Renal cortical epithelial cell (primary cell): ENCODE data around the gene SLC16A13. TPM values are rescaled to one million over a fixed set of nuclear protein-coding genes. Genes with fewer than 3 reads are reported as not detected.
"Not testable (repeated sequence)": the region's sequence is repeated elsewhere in the genome, so short reads cannot be mapped to it uniquely, and the experiment has no call there.

Experiments
- DNase-seq: peaks from one replicate; pipeline ENCODE4 v3.0.0-alpha.2; 2011; ENCODE audit warnings: low read depth
- total RNA-seq: library from RNA; depleted of rRNA; stranded (reverse); fragments of >200 nt; gene quantifications from 2 replicates; pipeline ENCODE4 v1.2.3, GENCODE V29; 2014

SLC16A13 gene
- total RNA-seq: 0.99 and 1.0 TPM in 2 replicates

DNA sequence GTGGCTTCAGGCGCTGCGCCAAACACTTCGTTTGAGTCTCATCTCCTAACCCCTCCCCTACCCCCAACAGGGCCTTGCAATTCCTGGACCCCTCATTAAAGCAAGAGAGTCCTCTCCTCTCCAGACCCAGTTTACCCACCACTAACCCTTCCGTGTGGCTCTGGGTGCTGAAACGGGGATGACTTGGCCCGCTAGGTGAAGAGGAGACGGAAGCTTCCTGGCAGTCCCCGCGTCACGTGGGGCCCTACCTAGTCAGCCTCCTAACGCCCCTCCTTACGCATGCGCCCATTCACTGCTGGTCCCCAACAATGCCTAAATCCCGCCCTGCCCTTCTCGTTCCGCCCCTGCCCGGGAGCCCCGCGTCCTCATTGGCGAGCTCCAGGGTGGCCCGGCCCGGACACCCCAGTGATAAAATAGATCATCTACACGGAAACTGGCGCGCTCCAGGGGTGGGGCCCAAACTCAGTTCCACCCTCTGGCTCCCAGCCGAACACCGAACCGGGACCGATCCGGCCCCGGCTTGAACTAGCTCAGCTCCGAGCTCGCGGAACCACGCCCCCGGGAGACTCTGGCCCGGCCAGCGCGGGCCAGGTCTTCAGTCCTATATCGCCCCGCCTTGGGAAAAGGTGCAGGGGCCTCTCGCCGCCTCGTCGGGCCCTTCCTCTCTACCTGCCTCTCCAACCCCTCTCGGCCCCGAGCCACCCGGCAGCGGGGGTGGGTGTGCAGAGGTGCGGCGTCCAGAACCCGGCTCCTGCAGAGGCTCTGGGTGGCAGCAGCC lies at the start of gene SLC16A13:
Gene SLC16A13, plus strand, starts transcription at position 425 of the 778 bp plus-strand sequence. CDS start 368 bp downstream, outside the sequence.
- peak; percentile 93 for DNase-seq

GRCh38 chr17:6986676-6987075 lies 49.1 kb upstream of the SLC16A13 start:
- no peak for DNase-seq

GRCh38 chr17:6989779-6990178 lies 46.0 kb upstream of the SLC16A13 start:
- no peak for DNase-seq

GRCh38 chr17:6993613-6994056 lies 42.2 kb upstream of the SLC16A13 start:
- not testable (repeated sequence) for DNase-seq

DNA sequence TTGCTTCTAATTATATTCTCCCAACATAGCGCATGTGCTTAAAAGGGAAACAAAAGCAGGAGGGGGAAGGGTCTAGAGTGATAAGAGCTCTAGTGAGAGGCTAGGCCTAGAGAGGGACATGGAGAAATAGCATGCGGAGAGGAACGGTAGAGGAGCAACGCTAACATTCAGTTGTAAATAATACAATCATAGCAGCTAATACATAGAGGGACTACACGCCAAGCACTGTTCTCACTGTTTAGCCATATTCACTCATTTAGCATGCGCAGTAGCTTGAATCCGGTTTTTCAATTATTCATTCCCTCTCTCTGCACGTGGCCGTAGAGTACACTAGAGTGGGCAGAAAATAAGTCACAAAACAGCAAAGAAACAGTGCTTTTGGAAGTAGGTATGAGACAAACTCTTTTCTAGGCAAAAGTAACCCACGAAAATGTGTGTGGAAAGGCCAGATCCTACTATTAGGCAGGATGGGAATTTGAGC lies 41.7 kb upstream of the SLC16A13 start:
- no peak for DNase-seq

GRCh38 chr17:6994666-6995256 lies 41.1 kb upstream of the SLC16A13 start:
- peak; percentile 51 for DNase-seq

- no peak for DNase-seq
These were observed 40.1 kb upstream of the SLC16A13 start, which contains the start of gene ALOX12 for GRCh38 chr17:6995500-6996255. Gene ALOX12, plus strand, starts transcription at chr17:6996049. Its CDS starts 69 bp downstream, at chr17:6996118.

GRCh38 chr17:6996256-6997011 lies 39.4 kb upstream of the SLC16A13 start:
- no peak for DNase-seq

DNA sequence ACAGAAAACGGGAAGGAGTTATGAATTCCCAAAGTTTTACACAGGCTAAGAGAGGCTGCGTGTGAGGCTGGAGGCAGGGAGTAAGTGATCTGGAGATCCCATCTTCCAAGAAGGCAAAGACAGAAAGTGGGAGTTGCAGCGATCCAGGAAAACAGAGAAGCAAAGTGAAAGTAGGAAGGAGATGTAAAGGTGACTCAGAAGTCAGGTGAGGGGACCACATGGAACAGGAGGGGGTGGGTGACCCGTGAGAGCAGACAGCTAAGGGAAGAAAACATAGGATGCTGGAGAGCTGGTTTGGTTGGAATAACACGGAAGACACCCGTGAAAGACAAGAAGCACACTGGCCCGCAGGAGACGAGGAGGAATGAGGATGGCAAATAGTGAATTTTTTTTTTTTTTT lies 38.6 kb upstream of the SLC16A13 start:
- no peak for DNase-seq

DNA sequence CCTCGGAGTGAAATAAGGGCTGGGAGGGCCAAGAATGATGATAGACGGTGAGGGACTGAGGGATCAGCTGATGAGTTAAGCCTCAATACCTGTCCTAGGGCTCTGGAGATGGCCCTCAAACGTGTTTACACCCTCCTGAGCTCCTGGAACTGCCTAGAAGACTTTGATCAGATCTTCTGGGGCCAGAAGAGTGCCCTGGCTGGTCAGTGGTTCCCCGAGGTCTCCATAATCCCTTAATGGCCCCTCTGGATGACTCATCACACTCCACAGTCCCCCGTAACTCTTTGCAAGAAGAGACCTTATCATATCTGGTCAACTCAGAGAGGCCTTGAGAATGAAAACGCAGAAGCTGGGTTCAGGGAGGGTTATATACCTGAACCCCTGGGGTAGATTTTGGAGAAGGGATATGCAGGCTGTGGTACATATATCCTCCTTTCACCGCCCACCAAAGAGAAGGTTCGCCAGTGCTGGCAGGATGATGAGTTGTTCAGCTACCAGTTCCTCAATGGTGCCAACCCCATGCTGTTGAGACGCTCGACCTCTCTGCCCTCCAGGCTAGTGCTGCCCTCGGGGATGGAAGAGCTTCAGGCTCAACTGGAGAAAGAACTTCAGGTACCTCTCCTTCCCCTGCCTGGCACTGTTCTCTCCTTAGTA lies 36.8 kb upstream of the SLC16A13 start:
- DNase-seq: no peak

GRCh38 chr17:7001318-7001961 lies 34.4 kb upstream of the SLC16A13 start:
- DNase-seq: no peak

DNA sequence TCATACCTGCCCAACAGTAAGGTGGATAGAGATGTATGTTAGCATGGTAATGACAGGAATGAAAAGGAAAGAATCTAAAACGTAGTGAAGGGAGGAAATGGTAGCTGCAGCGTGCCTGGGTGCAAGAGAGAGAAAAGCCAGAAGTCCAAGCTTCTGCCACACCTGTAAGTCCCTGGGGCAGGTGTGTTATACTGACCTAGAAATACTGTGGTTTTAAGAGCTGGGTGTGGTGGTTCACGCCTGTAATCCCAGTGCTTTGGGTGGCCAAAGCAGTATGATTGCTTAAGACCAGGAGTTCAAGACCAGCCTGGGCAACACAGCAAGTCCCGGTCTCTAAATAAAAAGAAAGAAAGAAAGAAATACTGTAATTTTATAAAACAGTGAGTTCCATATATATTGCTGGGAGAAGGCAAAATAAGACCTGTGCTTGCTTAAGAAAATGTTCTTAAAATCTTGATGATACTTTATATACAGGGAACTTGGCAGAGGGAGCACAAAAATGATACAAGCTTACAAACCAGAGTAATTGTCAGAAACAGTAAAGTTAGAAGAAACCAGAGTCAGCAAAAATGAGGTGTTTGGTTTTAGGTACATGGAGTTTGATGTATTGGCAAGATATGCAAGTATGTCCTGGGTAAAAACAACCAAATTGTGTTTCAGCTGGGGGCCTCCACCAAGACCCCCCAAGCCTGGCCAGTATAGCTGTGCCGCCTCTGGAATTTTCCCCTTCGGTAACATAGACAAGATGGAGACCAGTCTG lies 33.3 kb upstream of the SLC16A13 start:
- DNase-seq: no peak

- DNase-seq: no peak
These were observed 32.1 kb upstream of the SLC16A13 start for GRCh38 chr17:7003745-7004144.

DNA sequence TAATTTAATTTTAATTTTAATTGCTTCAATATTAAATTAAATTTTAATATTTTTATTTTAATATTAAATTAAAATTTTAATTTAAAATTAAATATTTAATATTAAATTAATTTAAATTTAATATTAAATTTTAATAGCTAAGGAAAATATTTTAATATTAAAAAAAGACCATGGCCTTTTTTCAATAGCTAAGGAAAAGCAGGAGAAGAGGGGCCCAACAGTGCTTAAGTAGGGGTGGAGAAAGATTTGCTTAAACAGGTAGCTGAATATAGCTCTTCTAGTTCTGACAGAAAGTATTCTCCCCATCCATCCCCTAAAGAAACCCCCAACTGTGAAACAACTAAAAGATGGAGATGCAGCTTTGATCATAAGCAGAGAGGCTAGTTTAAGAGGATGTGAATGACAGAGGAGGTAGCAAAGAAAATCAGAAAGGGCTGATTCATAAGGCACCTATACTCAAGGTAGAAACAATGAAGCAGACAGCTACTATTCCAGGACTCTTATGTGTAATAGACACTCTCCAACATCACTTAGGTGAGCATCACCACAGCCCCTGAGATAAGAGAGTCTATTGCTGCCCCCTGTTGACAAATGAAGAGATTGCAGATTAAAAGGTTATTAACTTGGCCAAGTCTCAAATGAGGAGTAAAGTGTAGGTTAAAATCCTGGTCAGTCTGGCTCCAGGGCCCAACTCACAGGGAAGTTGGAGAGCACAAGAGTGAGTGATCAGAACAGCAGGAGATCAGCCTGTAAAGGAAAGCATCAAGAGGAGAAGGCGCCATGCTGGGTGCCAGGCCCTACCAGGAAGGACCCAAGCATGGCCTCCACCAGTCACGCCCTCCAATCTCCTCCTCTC lies 31.2 kb upstream of the SLC16A13 start:
- peak; percentile 49 for DNase-seq

DNA sequence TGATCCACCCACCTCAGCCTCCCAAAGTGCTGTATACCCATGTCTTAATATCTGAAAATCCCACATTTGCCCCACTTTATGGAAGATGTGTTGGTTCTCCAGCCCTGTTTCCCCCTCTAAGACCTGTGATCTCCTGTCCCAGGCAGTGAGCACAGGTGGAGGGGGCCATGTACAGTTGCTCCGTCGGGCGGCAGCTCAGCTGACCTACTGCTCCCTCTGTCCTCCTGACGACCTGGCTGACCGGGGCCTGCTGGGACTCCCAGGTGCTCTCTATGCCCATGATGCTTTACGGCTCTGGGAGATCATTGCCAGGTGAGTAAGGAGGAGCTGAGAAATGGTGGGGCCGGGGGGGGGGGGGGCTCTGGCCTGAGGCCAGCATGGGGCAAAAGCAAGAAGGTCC lies 30.1 kb upstream of the SLC16A13 start:
- no peak for DNase-seq

DNA sequence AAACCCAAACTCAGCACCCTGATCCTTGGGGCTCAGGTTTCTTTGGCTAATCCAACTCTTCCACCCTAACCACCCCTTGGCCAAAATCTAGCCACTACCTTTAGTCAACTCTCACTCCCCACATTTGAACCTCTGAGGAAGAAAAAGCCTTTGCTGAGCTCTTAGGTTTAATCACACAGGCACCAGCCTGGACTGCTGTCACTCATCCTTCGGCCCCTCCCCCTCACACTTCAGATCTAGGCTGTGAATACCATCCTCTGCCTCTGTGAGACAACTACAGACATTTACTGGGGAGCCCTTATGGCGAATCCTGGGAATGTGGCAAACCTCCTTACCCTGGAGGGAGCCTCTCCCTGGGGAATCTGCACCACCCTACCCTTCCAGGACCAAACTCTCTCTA lies 28.7 kb upstream of the SLC16A13 start:
- no peak for DNase-seq

DNA sequence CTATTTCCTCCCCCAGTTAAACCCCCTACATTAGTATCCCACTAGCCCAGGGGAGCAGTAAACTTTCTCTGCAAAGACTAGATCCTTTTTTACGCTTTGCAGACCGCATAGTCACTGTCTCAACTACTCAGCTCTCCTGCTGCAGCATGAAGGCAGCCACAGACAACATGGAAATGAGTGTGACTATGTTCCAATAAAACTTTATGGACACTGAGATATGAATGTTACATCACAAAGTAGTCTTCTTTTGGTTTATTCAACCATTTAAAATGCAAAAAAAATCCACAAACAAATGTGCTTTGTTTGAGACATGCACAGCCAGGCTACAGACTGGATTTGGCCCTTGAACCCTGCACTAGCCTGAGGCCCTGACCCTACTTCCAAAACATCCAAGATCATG lies 25.3 kb upstream of the SLC16A13 start:
- no peak for DNase-seq

- no peak for DNase-seq
These were observed 24.4 kb upstream of the SLC16A13 start for GRCh38 chr17:7011415-7011814.

DNA sequence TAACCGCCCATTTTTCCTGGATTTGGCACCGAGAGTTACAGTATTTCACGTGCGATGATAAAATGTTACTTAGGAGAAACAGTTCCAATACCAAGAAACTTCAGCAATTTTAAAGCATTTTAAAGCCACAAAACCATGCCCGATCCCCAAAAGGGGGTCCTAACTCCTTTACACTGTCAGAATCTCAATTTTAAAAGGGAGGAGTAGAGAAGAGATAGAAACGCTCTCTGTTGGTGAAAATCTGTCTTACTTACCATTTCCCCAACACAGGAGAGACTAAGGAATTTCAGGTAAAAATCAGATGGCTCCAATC lies 23.9 kb upstream of the SLC16A13 start:
- no peak for DNase-seq
